Glutamatergic neuron (in vitro differentiated cells): ENCODE measurements around the gene PHEX. TPM values are rescaled to one million over a fixed set of nuclear protein-coding genes. Genes with fewer than 3 reads are reported as not detected.

Experiments
- DNase-seq: peaks from one replicate; pipeline ENCODE4 v3.0.0; 2022
- H3K27ac Mint-ChIP-seq: one replicate; pipeline ENCODE4 v1.8.0; 2020; ENCODE audit warnings: mild to moderate bottlenecking, mixed read lengths, inconsistent platforms; ENCODE audit not compliant: unreplicated experiment
- H3K27me3 Mint-ChIP-seq: one replicate; pipeline ENCODE4 v1.8.0; 2020; ENCODE audit warnings: mild to moderate bottlenecking, moderate library complexity, mixed read lengths, inconsistent platforms; ENCODE audit not compliant: unreplicated experiment
- H3K36me3 Mint-ChIP-seq: one replicate; pipeline ENCODE4 v1.8.0; 2020; ENCODE audit warnings: mild to moderate bottlenecking, mixed read lengths, inconsistent platforms; ENCODE audit not compliant: unreplicated experiment
- H3K4me1 Mint-ChIP-seq: one replicate; pipeline ENCODE4 v1.8.0; 2020; ENCODE audit warnings: mild to moderate bottlenecking, low read depth, mixed read lengths, inconsistent platforms; ENCODE audit not compliant: unreplicated experiment
- H3K4me3 Mint-ChIP-seq: one replicate; pipeline ENCODE4 v1.8.0; 2020; ENCODE audit warnings: mild to moderate bottlenecking, mixed read lengths, inconsistent platforms; ENCODE audit not compliant: unreplicated experiment
- H3K9me3 Mint-ChIP-seq: one replicate; pipeline ENCODE4 v1.8.0; 2020; ENCODE audit warnings: mild to moderate bottlenecking, moderate library complexity, mixed read lengths, inconsistent platforms; ENCODE audit not compliant: unreplicated experiment
- total RNA-seq: library from RNA; stranded (reverse); fragmentation: NEBNext Ultra II Directional; extraction: Animal tissue kit (Norgen Biotek cat#: 25700); gene quantifications from one replicate; pipeline ENCODE4 v1.2.1, GENCODE V29; 2021; ENCODE audit not compliant: unreplicated experiment
- TF ChIP-seq, protein P1 (sequence below): fragments of 200-600 bp; sonication (generic); IDR thresholded peaks from one replicate; pipeline ENCODE4 v1.5.0; 2021; ENCODE audit not compliant: partially characterized antibody, unreplicated experiment

The PHEX gene
- total RNA-seq, 1 donor from 2014 or later: 0.17 TPM

DNA sequence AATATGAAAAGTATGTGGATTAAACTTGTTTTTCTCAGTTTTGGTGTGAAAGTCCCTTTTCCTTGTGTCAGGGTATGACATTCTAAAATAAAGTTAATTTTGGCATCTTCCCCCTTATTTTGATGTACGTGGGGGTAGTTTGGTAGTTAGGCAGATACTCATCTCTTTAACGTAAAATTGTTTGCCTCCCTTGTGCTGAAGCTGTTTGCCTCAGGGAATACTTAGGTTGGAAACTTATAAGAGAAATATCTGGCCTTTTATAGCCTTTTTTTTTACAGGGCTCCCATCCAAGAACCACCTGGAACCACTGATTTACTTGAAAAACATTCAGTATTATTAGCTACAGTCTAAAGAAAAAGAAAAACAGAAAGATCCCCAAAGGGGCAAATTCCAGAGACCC, 85.5 kb downstream of the PHEX start:
- Mint-ChIP-seq H3K27ac (no peak overlapping the region), H3K9me3 (no peaks in the 10 kb centered on the region), H3K4me3 (no peak overlapping the region), H3K27me3 (no peaks in the 10 kb centered on the region), H3K36me3 (no peaks in the 10 kb centered on the region), H3K4me1 (no peaks in the 10 kb centered on the region)
- no peak for DNase-seq
- TF ChIP-seq, protein P1, sequence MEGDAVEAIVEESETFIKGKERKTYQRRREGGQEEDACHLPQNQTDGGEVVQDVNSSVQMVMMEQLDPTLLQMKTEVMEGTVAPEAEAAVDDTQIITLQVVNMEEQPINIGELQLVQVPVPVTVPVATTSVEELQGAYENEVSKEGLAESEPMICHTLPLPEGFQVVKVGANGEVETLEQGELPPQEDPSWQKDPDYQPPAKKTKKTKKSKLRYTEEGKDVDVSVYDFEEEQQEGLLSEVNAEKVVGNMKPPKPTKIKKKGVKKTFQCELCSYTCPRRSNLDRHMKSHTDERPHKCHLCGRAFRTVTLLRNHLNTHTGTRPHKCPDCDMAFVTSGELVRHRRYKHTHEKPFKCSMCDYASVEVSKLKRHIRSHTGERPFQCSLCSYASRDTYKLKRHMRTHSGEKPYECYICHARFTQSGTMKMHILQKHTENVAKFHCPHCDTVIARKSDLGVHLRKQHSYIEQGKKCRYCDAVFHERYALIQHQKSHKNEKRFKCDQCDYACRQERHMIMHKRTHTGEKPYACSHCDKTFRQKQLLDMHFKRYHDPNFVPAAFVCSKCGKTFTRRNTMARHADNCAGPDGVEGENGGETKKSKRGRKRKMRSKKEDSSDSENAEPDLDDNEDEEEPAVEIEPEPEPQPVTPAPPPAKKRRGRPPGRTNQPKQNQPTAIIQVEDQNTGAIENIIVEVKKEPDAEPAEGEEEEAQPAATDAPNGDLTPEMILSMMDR: no peak

DNA sequence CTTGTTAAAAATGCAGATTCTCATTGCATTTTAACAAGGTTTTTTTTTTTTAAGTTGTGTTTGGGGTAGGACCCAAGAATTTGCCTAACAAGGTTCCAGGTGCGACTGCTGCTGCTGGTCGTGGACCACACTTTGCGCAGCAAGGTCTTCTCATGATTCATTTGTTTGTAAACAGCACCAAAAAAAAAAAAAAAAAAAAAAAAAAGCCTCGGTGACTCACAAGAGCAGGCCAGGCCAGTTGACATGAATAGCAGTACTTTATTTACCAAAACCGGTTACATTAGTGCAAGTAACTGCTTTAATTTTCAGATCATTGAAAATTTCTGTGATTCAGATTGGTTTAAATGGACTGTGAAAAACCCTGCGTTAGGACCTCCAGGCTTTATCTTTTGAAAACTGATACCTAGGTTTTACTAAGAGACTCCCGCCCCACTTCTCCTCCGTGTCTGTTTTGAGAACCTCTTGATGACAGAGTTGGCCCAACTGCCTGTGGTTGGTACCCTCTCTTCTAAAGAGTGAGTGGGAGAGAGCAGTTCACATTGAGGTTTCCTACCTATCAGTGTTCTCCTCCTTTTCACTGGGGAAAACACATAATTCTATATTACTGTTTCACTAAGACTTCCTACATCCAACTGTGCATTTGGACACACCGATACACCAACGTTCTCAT, 86.2 kb downstream of the PHEX start:
- Mint-ChIP-seq H3K27me3 (no peaks in the 10 kb centered on the region), H3K27ac (no peak overlapping the region), H3K4me3 (no peak overlapping the region), H3K36me3 (no peaks in the 10 kb centered on the region), H3K9me3 (no peaks in the 10 kb centered on the region), H3K4me1 (no peaks in the 10 kb centered on the region)
- TF ChIP-seq, protein P1: no peak
- DNase-seq: no peak

DNA sequence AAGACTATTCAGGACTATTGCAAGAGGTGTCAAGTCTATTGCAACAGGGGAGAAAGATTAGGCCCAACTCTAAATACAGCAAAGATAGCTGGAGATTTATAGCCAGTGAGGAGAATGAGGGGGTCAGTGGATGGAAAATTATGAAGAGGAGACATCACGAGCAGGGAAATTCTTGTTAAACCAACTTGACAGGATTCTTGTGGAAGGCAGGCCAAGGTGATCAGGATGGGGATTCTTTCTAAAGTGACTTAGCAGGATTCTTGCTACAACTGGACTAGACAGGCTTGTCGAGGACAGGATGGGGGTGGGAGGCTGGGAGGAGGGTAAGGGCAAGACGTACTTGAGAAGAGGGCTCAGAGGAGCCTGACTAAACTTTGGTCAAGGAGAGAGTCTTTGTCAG, 89.0 kb downstream of the PHEX start:
- Mint-ChIP-seq H3K27me3 (no peaks in the 10 kb centered on the region), H3K27ac (no peak overlapping the region), H3K9me3 (no peaks in the 10 kb centered on the region), H3K4me3 (no peak overlapping the region), H3K4me1 (no peaks in the 10 kb centered on the region), H3K36me3 (no peaks in the 10 kb centered on the region)
- TF ChIP-seq, protein P1: no peak
- no peak for DNase-seq

- Mint-ChIP-seq H3K36me3 (no peaks in the 10 kb centered on the region), H3K27ac (no peak overlapping the region), H3K4me3 (no peak overlapping the region), H3K9me3 (no peaks in the 10 kb centered on the region), H3K4me1 (no peaks in the 10 kb centered on the region), H3K27me3 (no peaks in the 10 kb centered on the region)
- no peak for DNase-seq
- TF ChIP-seq, protein P1: no peak
These were observed 90.4 kb downstream of the PHEX start for GRCh38 chrX:22122510-22122909.

DNA sequence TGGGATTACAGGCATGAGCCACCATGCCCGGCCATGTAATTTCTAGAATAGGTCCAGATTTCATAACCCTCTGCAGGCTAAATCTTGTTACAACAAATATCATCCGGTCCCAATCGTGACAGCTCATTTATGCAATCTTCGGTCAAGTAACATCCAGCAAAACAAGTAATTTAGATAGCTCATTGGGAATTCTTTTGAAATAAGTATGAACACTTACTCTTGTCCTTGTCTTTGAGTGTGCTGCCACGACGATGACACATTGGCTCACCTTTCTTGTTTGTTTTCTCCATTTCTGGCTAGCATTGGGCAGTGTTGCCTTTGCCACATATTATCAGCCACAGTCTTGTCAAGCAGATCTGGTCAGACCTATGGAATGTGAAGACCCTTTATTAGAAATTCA, 92.0 kb downstream of the PHEX start:
- no peaks in the 10 kb centered on the region for H3K9me3 Mint-ChIP-seq
- no peaks in the 10 kb centered on the region for H3K4me1 Mint-ChIP-seq
- no peaks in the 10 kb centered on the region for H3K27me3 Mint-ChIP-seq
- no peak overlapping the region for H3K27ac Mint-ChIP-seq
- no peak overlapping the region for H3K4me3 Mint-ChIP-seq
- no peak for DNase-seq
- TF ChIP-seq, protein P1: no peak
- no peaks in the 10 kb centered on the region for H3K36me3 Mint-ChIP-seq
